Stimulated activated CD8-positive, alpha-beta memory T cell treated with anti-CD3 and anti-CD28 coated beads, Interleukin-12 subunit alpha, Interleukin-12 subunit beta, amount 100 ng/mL, for 24 hours (primary cell): ENCODE measurements around the gene EXOC2.

Experiments
- DNase-seq: peaks from one replicate; pipeline ENCODE4 v3.0.0-alpha.2; 2020; ENCODE audit errors: extremely low read depth

EXOC2 gene, protein sequence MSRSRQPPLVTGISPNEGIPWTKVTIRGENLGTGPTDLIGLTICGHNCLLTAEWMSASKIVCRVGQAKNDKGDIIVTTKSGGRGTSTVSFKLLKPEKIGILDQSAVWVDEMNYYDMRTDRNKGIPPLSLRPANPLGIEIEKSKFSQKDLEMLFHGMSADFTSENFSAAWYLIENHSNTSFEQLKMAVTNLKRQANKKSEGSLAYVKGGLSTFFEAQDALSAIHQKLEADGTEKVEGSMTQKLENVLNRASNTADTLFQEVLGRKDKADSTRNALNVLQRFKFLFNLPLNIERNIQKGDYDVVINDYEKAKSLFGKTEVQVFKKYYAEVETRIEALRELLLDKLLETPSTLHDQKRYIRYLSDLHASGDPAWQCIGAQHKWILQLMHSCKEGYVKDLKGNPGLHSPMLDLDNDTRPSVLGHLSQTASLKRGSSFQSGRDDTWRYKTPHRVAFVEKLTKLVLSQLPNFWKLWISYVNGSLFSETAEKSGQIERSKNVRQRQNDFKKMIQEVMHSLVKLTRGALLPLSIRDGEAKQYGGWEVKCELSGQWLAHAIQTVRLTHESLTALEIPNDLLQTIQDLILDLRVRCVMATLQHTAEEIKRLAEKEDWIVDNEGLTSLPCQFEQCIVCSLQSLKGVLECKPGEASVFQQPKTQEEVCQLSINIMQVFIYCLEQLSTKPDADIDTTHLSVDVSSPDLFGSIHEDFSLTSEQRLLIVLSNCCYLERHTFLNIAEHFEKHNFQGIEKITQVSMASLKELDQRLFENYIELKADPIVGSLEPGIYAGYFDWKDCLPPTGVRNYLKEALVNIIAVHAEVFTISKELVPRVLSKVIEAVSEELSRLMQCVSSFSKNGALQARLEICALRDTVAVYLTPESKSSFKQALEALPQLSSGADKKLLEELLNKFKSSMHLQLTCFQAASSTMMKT

GRCh38 chr6:692858-693722 lies at the start of gene EXOC2:
TSS of gene EXOC2 (minus strand) at chr6:693139. CDS start at chr6:637818, 55,321 bp downstream.
- DNase-seq = peak; percentile 62

DNA sequence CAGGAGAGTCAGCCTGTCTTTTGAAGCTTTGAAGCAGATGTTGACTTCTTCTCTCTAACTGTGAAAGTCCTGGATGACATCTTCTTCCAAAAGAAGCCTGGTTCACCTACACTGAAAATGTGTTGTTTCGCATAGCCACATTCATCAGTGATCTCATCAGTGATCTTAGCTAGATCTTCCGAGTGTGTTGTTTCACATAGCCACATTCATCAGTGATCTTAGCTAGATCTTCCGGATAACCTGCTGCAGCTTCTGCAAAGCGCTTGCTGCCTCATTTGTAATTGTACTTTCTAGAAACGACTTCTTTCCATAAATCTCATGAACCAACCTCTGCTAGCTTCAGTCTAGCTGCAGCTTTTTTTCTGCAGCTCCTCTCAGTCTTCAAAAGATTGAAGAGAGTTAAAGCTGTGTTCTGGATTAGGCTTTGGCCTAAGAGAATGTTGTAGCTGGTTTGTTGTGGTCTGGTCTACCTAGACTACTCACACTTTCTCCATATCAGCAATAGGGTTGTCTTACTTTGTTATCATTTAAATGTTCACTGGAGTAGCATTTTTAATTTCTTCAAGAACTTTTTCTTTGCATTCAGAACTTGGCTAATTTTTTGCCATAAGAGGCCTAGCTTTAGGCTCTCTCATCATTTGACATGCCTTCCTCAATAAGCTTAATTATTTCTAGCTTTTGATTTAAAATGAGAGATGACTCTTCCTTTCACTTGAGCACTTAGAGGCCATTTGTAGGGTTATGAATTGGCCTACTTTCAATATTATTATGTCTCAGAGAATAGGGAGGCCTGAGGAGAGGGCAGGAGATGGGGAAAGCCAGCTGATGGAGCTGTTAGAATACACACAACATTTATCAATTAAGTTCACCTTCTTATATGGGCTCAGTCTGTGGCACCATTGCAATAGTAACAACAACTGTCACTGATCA lies 48.7 kb upstream of the EXOC2 start:
- no peak for DNase-seq

GRCh38 chr6:736657-737446 lies 43.9 kb upstream of the EXOC2 start:
- no peak for DNase-seq

DNA sequence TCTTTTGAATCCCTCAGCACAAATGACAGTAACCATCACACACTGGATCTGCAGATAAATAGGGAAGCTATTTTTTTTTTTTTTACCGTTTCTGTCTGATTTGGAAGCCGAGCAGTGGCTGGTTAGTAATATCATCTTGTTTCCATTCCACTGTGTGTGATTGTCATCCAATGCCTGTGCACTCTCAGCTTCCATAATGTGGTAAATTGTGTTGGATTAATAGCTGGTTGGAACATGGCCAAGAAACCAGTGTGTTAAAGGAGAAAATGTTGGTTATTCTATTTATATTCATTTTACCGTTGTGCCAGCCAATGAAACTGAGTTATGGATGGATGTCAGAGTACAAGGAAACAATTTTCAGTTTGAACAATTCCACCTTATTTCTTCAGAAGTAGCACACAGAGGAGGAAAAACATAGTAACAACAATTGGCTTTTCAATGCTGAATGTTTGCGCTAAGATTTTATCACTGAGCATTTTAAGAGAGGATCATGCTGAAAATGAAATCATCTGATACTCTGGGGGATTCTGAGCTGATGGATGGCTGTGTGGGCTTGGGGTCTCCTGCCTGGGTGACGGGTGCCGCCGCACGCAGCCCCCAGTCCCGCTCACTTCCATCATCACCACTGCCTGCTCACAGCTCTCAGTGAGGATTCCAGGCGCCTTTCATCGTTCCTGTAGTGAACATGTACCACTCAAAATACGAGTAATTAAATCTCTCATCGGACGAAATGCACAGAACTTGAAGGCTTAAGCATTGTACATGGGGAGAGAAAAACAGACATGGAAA lies 40.7 kb upstream of the EXOC2 start:
- no peak for DNase-seq

DNA sequence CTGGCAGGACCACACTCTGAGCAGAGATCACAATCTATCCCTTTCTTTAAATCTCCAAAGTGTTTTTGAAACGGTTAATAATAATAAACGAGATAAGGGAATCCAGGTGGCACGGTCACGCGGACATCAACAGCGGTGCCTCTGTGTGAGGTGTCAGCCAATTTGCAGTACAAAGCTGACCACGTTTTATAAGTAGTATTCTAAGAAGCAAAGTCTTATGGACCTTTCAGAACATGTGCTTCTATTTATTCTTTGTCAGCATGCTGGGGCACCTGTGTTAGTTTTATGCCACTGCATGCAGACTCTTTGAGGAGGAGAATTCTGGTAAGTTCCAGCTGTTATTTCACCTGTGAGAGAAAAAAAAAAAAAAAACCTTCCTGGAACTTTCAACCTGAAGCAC lies 39.0 kb upstream of the EXOC2 start:
- no peak for DNase-seq

- no peak for DNase-seq
These were observed 36.8 kb upstream of the EXOC2 start for GRCh38 chr6:729606-730320.

- no peak for DNase-seq
These were observed 34.9 kb upstream of the EXOC2 start for GRCh38 chr6:727856-728255.

- DNase-seq = no peak
These were observed 30.6 kb upstream of the EXOC2 start for GRCh38 chr6:723540-723939.

DNA sequence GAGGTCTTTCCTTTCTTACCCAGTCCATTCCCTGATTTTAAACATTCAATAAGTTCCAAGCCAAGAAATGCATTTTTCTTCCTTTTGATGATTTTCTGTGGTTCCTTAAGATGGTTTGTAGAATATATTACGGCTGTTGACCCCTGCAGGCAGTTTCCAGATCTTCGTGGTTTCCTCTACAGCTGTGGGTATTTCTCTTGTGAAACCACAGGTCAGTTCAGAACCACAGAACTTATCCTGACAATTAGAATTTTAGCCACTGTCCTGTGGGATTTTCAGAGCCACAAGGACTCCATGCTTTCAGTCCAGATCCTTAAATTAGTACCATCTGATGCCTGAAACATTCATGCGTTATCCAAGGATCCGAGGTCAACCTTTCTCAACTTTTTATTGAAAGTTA lies 29.7 kb upstream of the EXOC2 start:
- no peak for DNase-seq

DNA sequence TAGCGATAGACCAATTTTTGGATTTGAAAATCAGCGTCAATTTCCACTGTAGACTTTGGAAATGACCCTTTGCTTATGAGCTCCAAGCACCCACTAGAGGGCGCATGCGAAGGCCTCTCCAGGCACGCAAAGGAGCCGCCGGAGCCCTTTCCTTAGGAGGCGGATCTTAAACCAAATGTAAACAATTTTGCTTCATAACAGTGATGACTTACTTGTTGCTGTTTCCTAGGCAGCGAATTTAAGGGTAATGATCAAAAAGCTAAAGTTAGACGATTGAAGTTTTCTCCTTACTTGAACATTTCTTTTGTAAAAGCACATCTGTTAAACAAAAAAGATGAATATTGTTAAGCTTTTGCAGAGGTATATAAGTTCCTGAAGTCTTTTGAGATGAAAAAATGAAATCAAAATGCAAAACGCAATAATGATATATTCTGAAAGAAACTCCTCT lies 29.2 kb upstream of the EXOC2 start:
- peak; percentile 42 for DNase-seq

DNA sequence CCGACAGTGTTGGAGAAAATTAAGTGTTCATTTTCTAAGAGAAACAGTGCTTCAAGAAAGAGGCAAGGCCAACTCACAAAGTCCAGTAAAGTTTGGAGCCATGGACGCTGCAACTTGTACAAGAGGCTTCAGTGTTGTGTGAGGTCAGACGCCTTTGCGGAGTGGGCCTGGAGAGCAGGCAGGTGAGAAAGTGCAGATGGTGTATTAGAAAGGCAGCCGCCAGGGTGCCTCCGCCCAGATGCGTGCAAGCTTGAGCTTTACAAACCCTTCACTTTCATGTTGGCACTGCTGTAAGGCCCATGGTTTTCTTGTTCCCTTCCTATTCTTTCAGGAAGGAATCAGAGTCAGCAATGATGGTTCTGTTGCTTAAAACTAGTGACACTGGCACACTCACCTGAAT lies 25.4 kb upstream of the EXOC2 start:
- no peak for DNase-seq

GRCh38 chr6:717135-717534 lies 24.2 kb upstream of the EXOC2 start:
- DNase-seq = no peak

DNA sequence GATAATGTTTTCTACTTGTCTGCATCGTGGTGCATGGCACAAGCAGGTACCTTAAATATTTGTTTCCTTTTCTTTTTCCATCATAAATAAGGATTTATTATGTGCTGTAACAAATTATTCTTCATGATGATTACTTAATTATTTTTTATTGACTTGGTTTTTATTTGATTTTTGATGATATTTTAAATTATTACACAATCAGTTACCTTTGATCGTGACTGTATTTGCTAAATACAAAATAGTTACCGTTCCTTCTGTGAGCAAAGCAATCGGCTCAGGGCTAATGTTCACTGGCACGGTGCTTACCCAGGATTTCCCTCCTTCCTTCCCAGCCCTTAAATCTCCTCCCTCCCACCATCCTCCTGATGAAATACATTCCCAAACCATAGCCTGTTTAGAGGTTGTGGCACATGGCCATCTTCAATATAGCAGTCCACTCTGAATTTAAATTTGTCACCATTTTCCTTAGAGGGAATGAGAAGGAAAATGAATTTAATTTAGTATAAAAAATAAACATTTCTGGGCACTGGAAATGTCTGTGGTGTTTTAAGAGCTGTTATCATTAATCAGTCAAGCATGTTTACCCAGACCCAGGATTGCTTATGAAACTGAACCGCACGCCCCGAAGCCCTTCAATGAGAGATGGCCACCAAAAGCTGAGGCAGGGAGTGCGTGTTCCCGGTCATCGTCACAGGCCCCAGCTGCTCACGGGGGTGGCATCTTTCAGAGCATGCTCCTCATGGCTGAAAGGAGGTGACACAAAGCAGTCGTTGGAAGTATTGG lies 23.0 kb upstream of the EXOC2 start:
- no peak for DNase-seq

DNA sequence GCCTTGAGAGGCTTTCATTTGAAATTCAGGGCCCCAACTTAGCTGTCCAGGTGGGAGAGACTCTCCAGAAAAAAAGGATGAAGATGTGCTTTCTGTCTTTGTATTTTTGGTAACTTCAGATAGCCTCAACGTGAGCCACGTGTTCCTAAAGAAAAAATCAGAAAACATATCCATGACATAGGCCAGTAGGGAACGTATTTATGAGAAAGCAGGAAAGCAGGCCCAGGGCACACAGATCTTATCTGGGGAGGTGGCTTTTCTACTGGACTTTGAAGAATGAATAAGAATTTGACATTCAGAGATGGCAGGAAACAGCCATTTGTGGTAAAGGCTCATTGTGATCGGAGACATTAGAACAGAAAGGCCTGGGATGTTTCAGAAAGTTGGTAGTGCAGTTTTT lies 21.2 kb upstream of the EXOC2 start:
- DNase-seq = no peak

- DNase-seq = no peak
These were observed 20.4 kb upstream of the EXOC2 start for GRCh38 chr6:713351-713750.

DNA sequence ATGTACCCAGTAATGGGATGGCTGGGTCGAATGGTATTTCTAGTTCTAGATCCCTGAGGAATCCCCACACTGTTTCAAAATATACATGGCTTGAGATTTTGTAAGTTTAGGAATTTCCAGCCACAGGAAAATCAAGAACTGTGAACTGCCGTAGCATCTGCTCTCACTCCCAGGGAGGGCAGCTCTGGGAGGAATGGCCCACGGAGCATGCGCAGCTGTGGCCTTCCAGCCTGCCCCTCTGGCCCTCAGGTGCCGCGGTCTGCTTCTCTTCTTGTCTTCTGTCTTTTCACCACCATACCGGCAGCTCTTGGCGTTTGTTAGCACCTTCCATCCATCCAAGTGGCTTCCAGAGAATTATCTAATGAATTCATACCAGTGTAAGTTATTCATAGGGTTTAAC lies 19.9 kb upstream of the EXOC2 start:
- no peak for DNase-seq

GRCh38 chr6:711925-712324 lies 19.0 kb upstream of the EXOC2 start:
- no peak for DNase-seq
